SK-N-SH (cell line): ENCODE data around the gene TIMP2. TPM values are rescaled to one million over a fixed set of nuclear protein-coding genes. Genes with fewer than 3 reads are reported as not detected.

ENCODE experiments used
- CTCF ChIA-PET: fragments of 300-600, 350-600 bp; formaldehyde crosslinking; extraction: SDS; loops from one replicate; lab custom pipeline; 2021; lab: Yijun Ruan, JAX
- POLR2A ChIA-PET: fragments of 350-600 bp; sonication (Branson Sonifier 250); formaldehyde crosslinking; extraction: SDS; loops from one replicate; lab custom pipeline; 2020; ENCODE audit warnings: antibody characterized with exemption, inconsistent platforms; lab: Yijun Ruan, JAX
- DNase-seq: peaks from one replicate; pipeline ENCODE4 v3.0.0; 2012
- H2AFZ ChIP-seq: fragments of 200-600 bp; sonication (generic); 2 replicates; pipeline ENCODE4 v1.8.1; 2016; ENCODE audit warnings: antibody characterized with exemption, mild to moderate bottlenecking, low read depth
- H3F3A ChIP-seq: fragments of 200-600 bp; sonication (generic); replicated peaks from 2 replicates; pipeline ENCODE3; 2016; ENCODE audit warnings: antibody characterized with exemption, mild to moderate bottlenecking; ENCODE audit not compliant: insufficient read depth
- H3K27ac ChIP-seq, 2 experiments: fragments of 200-500 bp in 1 of 2; fragments of 200-600 bp in 1 of 2; sonication (Bioruptor generic) in 1 of 2; sonication (generic), shearing (Covaris generic) in 1 of 2; 2 replicates each; pipeline versions ENCODE4 v1.5.1 to v1.6.1; 2014 to 2016; ENCODE audit warnings: low read depth in 2 of 2, inconsistent platforms in 1 of 2, low read length in 1 of 2, mild to moderate bottlenecking in 1 of 2, mixed read lengths in 1 of 2
- H3K27me3 ChIP-seq: fragments of 200-600 bp; sonication (generic), shearing (Covaris generic); 2 replicates; pipeline ENCODE4 v1.6.1; 2016; ENCODE audit warnings: mixed run types; ENCODE audit not compliant: insufficient read depth
- H3K36me3 ChIP-seq, 2 experiments: fragments of 200-500 bp in 1 of 2; fragments of 200-600 bp in 1 of 2; sonication (Bioruptor generic) in 1 of 2; sonication (generic) in 1 of 2; replicated peaks in 1 of 2; 2 replicates each; pipeline versions ENCODE3 to v1.5.1; 2014 to 2016; ENCODE audit warnings: low read length in 1 of 2, mild to moderate bottlenecking in 1 of 2; ENCODE audit not compliant: insufficient read depth in 2 of 2, control insufficient read depth in 1 of 2
- H3K4me1 ChIP-seq, 2 experiments: fragments of 200-500 bp in 1 of 2; fragments of 200-600 bp in 1 of 2; sonication (Bioruptor generic) in 1 of 2; sonication (generic), shearing (Covaris generic) in 1 of 2; 2 replicates each; pipeline versions ENCODE4 v1.5.1 to v1.6.1; 2014 to 2016; ENCODE audit warnings: low read depth in 1 of 2, low read length in 1 of 2, mixed run types in 1 of 2; ENCODE audit not compliant: insufficient read depth in 2 of 2, control insufficient read depth in 1 of 2
- H3K4me2 ChIP-seq: fragments of 200-600 bp; sonication (generic), shearing (Covaris generic); 2 replicates; pipeline ENCODE4 v1.6.1; 2017; ENCODE audit warnings: mixed run types
- H3K4me3 ChIP-seq, 2 experiments: fragments of 200-500 bp in 1 of 2; fragments of 200-600 bp in 1 of 2; sonication (Bioruptor generic) in 1 of 2; sonication (generic), shearing (Covaris generic) in 1 of 2; 2 replicates each; pipeline versions ENCODE4 v1.5.1 to v1.8.1; 2014 to 2016; ENCODE audit warnings: low read depth in 2 of 2, inconsistent platforms in 1 of 2, low read length in 1 of 2, mild to moderate bottlenecking in 1 of 2, mixed read lengths in 1 of 2, moderate library complexity in 1 of 2
- H3K79me2 ChIP-seq: fragments of 200-600 bp; sonication (generic); 2 replicates; pipeline ENCODE4 v1.8.1; 2017; ENCODE audit warnings: mild to moderate bottlenecking; ENCODE audit not compliant: insufficient read depth
- H3K9ac ChIP-seq: fragments of 200-600 bp; sonication (generic); 2 replicates; pipeline ENCODE4 v1.6.1; 2017; ENCODE audit warnings: mixed run types
- H3K9me2 ChIP-seq: fragments of 200-600 bp; sonication (generic); 2 replicates; pipeline ENCODE4 v1.6.1; 2017; ENCODE audit warnings: mixed run types
- H3K9me3 ChIP-seq: fragments of 200-600 bp; sonication (generic); 2 replicates; pipeline ENCODE4 v1.6.1; 2017; ENCODE audit warnings: mixed run types, mild to moderate bottlenecking, moderate library complexity
- H4K20me1 ChIP-seq: fragments of 200-600 bp; sonication (generic); 2 replicates; pipeline ENCODE4 v1.6.1; 2017; ENCODE audit warnings: mild to moderate bottlenecking, mixed run types; ENCODE audit not compliant: insufficient read depth
- CHD2 ChIP-seq: fragments of 150-350 bp; IDR thresholded peaks from 2 replicates; pipeline ENCODE4 v1.6.1; 2018; ENCODE audit warnings: low read length; ENCODE audit not compliant: partially characterized antibody
- ELF1 ChIP-seq: IDR thresholded peaks from 2 replicates; pipeline ENCODE4 v1.4.0; 2012
- EP300 ChIP-seq, 2 experiments: IDR thresholded peaks; 2 replicates each; pipeline versions ENCODE4 v1.4.0 to v1.6.1; 2012; ENCODE audit warnings: borderline replicate concordance in 1 of 2, low read depth in 1 of 2, low read length in 1 of 2
- EZH2phosphoT487 ChIP-seq: fragments of 200-600 bp; sonication (generic); IDR thresholded peaks from 2 replicates; pipeline ENCODE4 v1.6.1; 2017; ENCODE audit warnings: low read depth, mixed run types, mild to moderate bottlenecking, antibody characterized with exemption, moderate library complexity, borderline replicate concordance
- FOSL2 ChIP-seq: IDR thresholded peaks from 2 replicates; pipeline ENCODE4 v1.4.0; 2012; ENCODE audit warnings: low read depth, mild to moderate bottlenecking, moderate library complexity, borderline replicate concordance
- FOXM1 ChIP-seq: IDR thresholded peaks from 2 replicates; pipeline ENCODE4 v1.4.0; 2012; ENCODE audit warnings: low read depth, mild to moderate bottlenecking
- GATA2 ChIP-seq: sonication (generic); formaldehyde crosslinking; IDR thresholded peaks from 2 replicates; pipeline ENCODE4 v1.5.0; 2020; ENCODE audit warnings: mild to moderate bottlenecking, missing genetic modification reagents
- JUND ChIP-seq: IDR thresholded peaks from 2 replicates; pipeline ENCODE4 v1.4.0; 2012
- NFIC ChIP-seq: IDR thresholded peaks from 2 replicates; pipeline ENCODE4 v1.4.0; 2012; ENCODE audit warnings: borderline replicate concordance
- POLR2AphosphoS5 ChIP-seq: IDR thresholded peaks from 2 replicates; pipeline ENCODE4 v1.6.1; 2012; ENCODE audit warnings: low read depth, low read length
- RAD21 ChIP-seq: IDR thresholded peaks from 2 replicates; pipeline ENCODE4 v1.6.1; 2012; ENCODE audit warnings: mild to moderate bottlenecking, low read length
- RCOR1 ChIP-seq: fragments of 150-350 bp; IDR thresholded peaks from 2 replicates; pipeline ENCODE4 v1.6.1; 2017; ENCODE audit warnings: antibody characterized with exemption, low read length
- RXRA ChIP-seq: IDR thresholded peaks from 2 replicates; pipeline ENCODE4 v1.4.0; 2012; ENCODE audit warnings: low read depth, mild to moderate bottlenecking, borderline replicate concordance
- SIN3A ChIP-seq: IDR thresholded peaks from 2 replicates; pipeline ENCODE4 v1.6.1; 2012; ENCODE audit warnings: low read depth, mild to moderate bottlenecking, low read length, moderate library complexity, borderline replicate concordance
- TAF1 ChIP-seq: IDR thresholded peaks from 2 replicates; pipeline ENCODE4 v1.6.1; 2012; ENCODE audit warnings: low read depth, mild to moderate bottlenecking, low read length, moderate library complexity, borderline replicate concordance
- TCF12 ChIP-seq: IDR thresholded peaks from 2 replicates; pipeline ENCODE4 v1.4.0; 2012
- TEAD4 ChIP-seq: IDR thresholded peaks from 2 replicates; pipeline ENCODE4 v1.4.0; 2012; ENCODE audit warnings: mild to moderate bottlenecking, borderline replicate concordance; ENCODE audit not compliant: insufficient read depth
- WGBS: methylation state at CpG from one replicate; pipeline ENCODE4 v1.1.6; 2017; ENCODE audit warnings: low lambda C conversion rate; 5-methylcytosine and 5-hydroxymethylcytosine counted together
- polyA plus RNA-seq, 3 experiments: library from polyadenylated mRNA; depleted of rRNA; stranded (reverse); fragments of >200 nt; gene quantifications; 2 replicates each; pipeline ENCODE4 v1.2.3, GENCODE V29; 2012
- TF ChIP-seq, protein P1 (sequence below): fragments of 150-350 bp; IDR thresholded peaks from 2 replicates; pipeline ENCODE4 v1.6.1; 2017; ENCODE audit warnings: antibody characterized with exemption, low read length, low read depth, borderline replicate concordance
- TF ChIP-seq, protein P2 (sequence below): IDR thresholded peaks from 2 replicates; pipeline ENCODE4 v1.4.0; 2012; ENCODE audit warnings: low read depth
- TF ChIP-seq, protein P3 (sequence below): IDR thresholded peaks from 2 replicates; pipeline ENCODE4 v1.4.0; 2012; ENCODE audit warnings: low read depth, borderline replicate concordance
- TF ChIP-seq, protein P4 (sequence below): IDR thresholded peaks from 2 replicates; pipeline ENCODE4 v1.6.1; 2012; ENCODE audit warnings: mild to moderate bottlenecking, low read depth, low read length, moderate library complexity

TIMP2 gene
- polyA plus RNA-seq, 1 of the 3 experiments (the other 2 are of a cell fraction), result 441 TPM

DNA sequence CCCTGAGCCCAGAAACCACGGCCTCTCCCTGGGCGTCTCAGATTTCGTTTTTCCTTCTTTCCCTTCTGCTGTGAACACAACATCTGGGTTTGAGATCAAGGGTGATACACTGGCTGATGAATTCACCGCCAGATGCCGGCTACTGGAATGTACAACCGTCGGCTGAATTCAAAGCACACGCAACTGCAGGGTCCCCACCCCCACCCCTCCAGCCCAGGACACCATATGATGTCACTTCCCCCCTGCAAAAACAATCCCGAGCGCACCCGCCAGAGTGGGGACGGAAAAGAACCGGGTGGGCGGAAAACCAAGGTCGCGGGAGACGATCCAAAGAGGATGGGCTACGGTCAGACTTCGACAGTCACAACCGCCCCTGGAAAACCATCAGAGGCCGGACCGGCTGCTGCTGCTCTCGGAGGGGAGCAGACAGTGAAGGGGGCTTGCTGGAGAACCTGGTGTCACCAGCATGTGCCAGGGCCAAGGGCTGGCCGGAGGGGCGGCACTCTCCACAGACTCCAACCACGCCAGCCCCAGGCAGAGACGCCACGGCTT, 45.5 kb downstream of the TIMP2 start:
- H3K4me1 ChIP-seq, result peaks cover 37 to 79% of the 10 kb centered on the region in 2 experiments
- H3K27ac ChIP-seq, result peak overlapping the region; percentile 52 to 65
- H3K9me3 ChIP-seq, result no peaks in the 10 kb centered on the region
- TF ChIP-seq EP300 (IDR thresholded peaks at IDR 0.05; ENCODE audit: borderline replicate concordance in 1 of 2, low read depth in 1 of 2, low read length in 1 of 2), result peak in 1 of 2 experiments; percentile 41; a peak in 1 of 4 replicates
- 0 out of 2 replicates have a peak, but pooled peaks have one; percentile 9 for TF ChIP-seq TAF1
- peak; percentile 81 for TF ChIP-seq TCF12
- peak; percentile 16; the same call in 1 of the 2 replicates for TF ChIP-seq FOSL2
- TF ChIP-seq GATA2, result no peak
- peak; percentile 40; the same call in 1 of the 2 replicates for TF ChIP-seq RXRA
- TF ChIP-seq, protein P1, sequence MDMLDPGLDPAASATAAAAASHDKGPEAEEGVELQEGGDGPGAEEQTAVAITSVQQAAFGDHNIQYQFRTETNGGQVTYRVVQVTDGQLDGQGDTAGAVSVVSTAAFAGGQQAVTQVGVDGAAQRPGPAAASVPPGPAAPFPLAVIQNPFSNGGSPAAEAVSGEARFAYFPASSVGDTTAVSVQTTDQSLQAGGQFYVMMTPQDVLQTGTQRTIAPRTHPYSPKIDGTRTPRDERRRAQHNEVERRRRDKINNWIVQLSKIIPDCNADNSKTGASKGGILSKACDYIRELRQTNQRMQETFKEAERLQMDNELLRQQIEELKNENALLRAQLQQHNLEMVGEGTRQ, result no peak
- no peak for TF ChIP-seq SIN3A
- 0 out of 2 replicates have a peak, but pooled peaks have one; percentile 30 for TF ChIP-seq NFIC
- TF ChIP-seq POLR2AphosphoS5, result 0 out of 2 replicates have a peak, but pooled peaks have one; percentile 35
- TF ChIP-seq RAD21, result no peak
- TF ChIP-seq RCOR1, result peak; percentile 78
- peak; percentile 67 for TF ChIP-seq CHD2
- TF ChIP-seq, protein P2, sequence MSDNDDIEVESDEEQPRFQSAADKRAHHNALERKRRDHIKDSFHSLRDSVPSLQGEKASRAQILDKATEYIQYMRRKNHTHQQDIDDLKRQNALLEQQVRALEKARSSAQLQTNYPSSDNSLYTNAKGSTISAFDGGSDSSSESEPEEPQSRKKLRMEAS, result peak; percentile 53; the same call in 1 of the 2 replicates
- peak; percentile 39; the same call in 1 of the 2 replicates for TF ChIP-seq TEAD4
- no peaks in the 10 kb centered on the region; the same call in 1 of the 2 replicates for H4K20me1 ChIP-seq
- H3K79me2 ChIP-seq, result peaks cover 93% of the 10 kb centered on the region
- H3K9me2 ChIP-seq, result no peaks in the 10 kb centered on the region
- H3K36me3 ChIP-seq, result peaks cover 3 to 10% of the 10 kb centered on the region in 2 experiments
- CTCF ChIA-PET, result interaction anchor here (1.3 to 7.1 kb wide), 2 partner anchors 14 to 92 kb away, joined by 3 to 54 read pairs; no protein-coding TSS in a partner anchor
- H3K4me2 ChIP-seq, result peak overlapping the region; percentile 25; the same call in 1 of the 2 replicates
- H3K27me3 ChIP-seq, result no peaks in the 10 kb centered on the region
- DNase-seq, result peak; percentile 76
- peaks cover 40% of the 10 kb centered on the region for H3F3A ChIP-seq
- no peak overlapping the region for H2AFZ ChIP-seq
- H3K9ac ChIP-seq, result no peak overlapping the region
- POLR2A ChIA-PET, result no interaction called here
- 67% methylated on average over 28 of the region's 28 CpGs for WGBS
- H3K4me3 ChIP-seq, result no peak overlapping the region

DNA sequence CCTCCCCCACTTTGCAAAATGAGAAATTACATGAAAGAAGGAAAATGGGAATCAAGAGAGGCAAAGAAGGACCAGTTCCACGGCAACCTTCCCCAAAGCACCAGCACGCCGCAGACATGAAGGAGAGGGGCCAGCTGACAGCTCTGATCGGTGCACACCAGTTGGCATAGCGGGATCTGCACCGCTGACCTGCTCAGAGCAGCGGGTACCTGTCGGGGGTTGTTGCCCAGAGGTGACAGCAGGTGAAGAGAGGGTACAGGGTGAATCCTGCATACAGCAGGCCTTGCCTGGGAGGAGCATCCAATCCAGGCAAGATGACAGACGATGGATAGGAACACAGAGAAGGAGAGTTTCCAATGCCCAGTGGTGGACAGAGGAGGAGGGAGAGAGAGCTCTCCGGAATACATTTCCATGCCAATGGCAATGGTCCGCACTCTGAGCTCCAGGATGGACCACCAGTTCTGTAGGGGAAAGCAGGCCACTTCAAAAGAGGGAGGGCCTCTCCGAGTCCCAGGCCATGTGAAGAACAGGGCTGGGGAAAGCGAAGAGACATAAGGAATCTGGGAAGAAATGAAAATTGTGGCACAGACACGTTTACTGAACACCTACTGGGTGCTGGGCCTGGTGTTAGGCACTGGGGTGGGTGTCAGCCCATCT, 46.2 kb downstream of the TIMP2 start:
- Histone ChIP-seq H3K4me2 (peak overlapping the region; percentile 25; the same call in 1 of the 2 replicates), H2AFZ (no peak overlapping the region)
- WGBS, result 92% methylated on average over 14 of the region's 14 CpGs
- TF ChIP-seq, protein P3, sequence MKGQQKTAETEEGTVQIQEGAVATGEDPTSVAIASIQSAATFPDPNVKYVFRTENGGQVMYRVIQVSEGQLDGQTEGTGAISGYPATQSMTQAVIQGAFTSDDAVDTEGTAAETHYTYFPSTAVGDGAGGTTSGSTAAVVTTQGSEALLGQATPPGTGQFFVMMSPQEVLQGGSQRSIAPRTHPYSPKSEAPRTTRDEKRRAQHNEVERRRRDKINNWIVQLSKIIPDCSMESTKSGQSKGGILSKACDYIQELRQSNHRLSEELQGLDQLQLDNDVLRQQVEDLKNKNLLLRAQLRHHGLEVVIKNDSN, result no peak
- TF ChIP-seq NFIC (no peak), FOXM1 (no peak), ELF1 (no peak), CHD2 (no peak), EZH2phosphoT487 (no peak), JUND (no peak), GATA2 (no peak), EP300 (IDR thresholded peaks at IDR 0.05; ENCODE audit: borderline replicate concordance in 1 of 2, low read depth in 1 of 2, low read length in 1 of 2) (no peak)
- TF ChIP-seq, protein P4, sequence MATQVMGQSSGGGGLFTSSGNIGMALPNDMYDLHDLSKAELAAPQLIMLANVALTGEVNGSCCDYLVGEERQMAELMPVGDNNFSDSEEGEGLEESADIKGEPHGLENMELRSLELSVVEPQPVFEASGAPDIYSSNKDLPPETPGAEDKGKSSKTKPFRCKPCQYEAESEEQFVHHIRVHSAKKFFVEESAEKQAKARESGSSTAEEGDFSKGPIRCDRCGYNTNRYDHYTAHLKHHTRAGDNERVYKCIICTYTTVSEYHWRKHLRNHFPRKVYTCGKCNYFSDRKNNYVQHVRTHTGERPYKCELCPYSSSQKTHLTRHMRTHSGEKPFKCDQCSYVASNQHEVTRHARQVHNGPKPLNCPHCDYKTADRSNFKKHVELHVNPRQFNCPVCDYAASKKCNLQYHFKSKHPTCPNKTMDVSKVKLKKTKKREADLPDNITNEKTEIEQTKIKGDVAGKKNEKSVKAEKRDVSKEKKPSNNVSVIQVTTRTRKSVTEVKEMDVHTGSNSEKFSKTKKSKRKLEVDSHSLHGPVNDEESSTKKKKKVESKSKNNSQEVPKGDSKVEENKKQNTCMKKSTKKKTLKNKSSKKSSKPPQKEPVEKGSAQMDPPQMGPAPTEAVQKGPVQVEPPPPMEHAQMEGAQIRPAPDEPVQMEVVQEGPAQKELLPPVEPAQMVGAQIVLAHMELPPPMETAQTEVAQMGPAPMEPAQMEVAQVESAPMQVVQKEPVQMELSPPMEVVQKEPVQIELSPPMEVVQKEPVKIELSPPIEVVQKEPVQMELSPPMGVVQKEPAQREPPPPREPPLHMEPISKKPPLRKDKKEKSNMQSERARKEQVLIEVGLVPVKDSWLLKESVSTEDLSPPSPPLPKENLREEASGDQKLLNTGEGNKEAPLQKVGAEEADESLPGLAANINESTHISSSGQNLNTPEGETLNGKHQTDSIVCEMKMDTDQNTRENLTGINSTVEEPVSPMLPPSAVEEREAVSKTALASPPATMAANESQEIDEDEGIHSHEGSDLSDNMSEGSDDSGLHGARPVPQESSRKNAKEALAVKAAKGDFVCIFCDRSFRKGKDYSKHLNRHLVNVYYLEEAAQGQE, result no peak

More for the DNA sequence above, 46.2 kb downstream of the TIMP2 start:
- no peak overlapping the region for H3K4me3 ChIP-seq
- peaks cover 3 to 10% of the 10 kb centered on the region in 2 experiments for H3K36me3 ChIP-seq
- H3K9me2 ChIP-seq, result no peaks in the 10 kb centered on the region
- CTCF ChIA-PET, result interaction anchor here (1.3 to 5.4 kb wide), 2 partner anchors 13 to 92 kb away, joined by 3 to 51 read pairs; no protein-coding TSS in a partner anchor
- peaks cover 4% of the 10 kb centered on the region; the same call in 1 of the 2 replicates for H4K20me1 ChIP-seq
- DNase-seq, result no peak
- peaks cover 33 to 76% of the 10 kb centered on the region in 2 experiments for H3K4me1 ChIP-seq
- peaks cover 36% of the 10 kb centered on the region for H3F3A ChIP-seq
- no peak overlapping the region for H3K9ac ChIP-seq
- H3K9me3 ChIP-seq, result no peaks in the 10 kb centered on the region
- H3K27me3 ChIP-seq, result no peaks in the 10 kb centered on the region
- POLR2A ChIA-PET, result interaction anchor here (0.7 kb wide), 1 partner anchor 96 kb away, joined by 5 read pairs; no protein-coding TSS in a partner anchor
- peaks cover 93% of the 10 kb centered on the region for H3K79me2 ChIP-seq
- peak overlapping the region; percentile 52 to 65 for H3K27ac ChIP-seq
